Psoas muscle (tissue), 8 donors: Measurements from ENCODE around the gene WTAP. TPM values are rescaled to one million over a fixed set of nuclear protein-coding genes. Genes with fewer than 3 reads are reported as not detected.
A peak's percentile ranks its signal among the peaks of the same experiment; 100 is the strongest.

Experiments
- ATAC-seq, 4 donors: fragments of 200-7000 bp; cut with Tn5 transposase; one replicate each; pipeline ENCODE4 v1.9.1; 2020; ENCODE audit warnings: moderate library complexity in 3 of 4, mild to moderate bottlenecking in 2 of 4
- DNase-seq, 2 donors: peaks; one replicate each; pipeline ENCODE4 v3.0.0-alpha.2; 2020
- H3K27ac ChIP-seq: fragments of 200-600 bp; one replicate; pipeline ENCODE4 v1.8.0; 2022
- H3K27me3 ChIP-seq, 3 donors: fragments of 200-600 bp in 1 of 3; one replicate each; pipeline versions ENCODE4 v1.6.1 to v1.8.0; 2013 to 2022; ENCODE audit warnings: low read length in 2 of 3, mild to moderate bottlenecking in 2 of 3, moderate library complexity in 1 of 3; ENCODE audit not compliant: insufficient read depth in 3 of 3
- H3K36me3 ChIP-seq, 2 donors: fragments of 200-600 bp in 1 of 2; one replicate each; pipeline versions ENCODE4 v1.6.1 to v1.8.0; 2013 to 2022; ENCODE audit warnings: low read depth in 1 of 2, mild to moderate bottlenecking in 1 of 2, moderate library complexity in 1 of 2; ENCODE audit not compliant: insufficient read depth in 1 of 2
- H3K4me1 ChIP-seq: fragments of 200-600 bp; one replicate; pipeline ENCODE4 v1.8.0; 2022
- H3K4me3 ChIP-seq: fragments of 200-600 bp; one replicate; pipeline ENCODE4 v1.8.0; 2022; ENCODE audit warnings: mild to moderate bottlenecking
- H3K9me3 ChIP-seq: fragments of 200-600 bp; one replicate; pipeline ENCODE4 v1.8.0; 2022
- WGBS, 3 donors: extraction: QIAGEN DNeasy Blood & Tissue Kit; methylation state at CpG; one replicate each; pipeline versions ENCODE4 v1.1.6 to v1.1.7; 2013; 5-methylcytosine and 5-hydroxymethylcytosine counted together
- intact Hi-C, 2 donors: fragments of 100-400 bp; cut with DNase I; formaldehyde crosslinking; loops; one replicate each; pipeline versions ENCODE4 v1.11.0 to v1.14.2; 2022
- polyA plus RNA-seq, 3 donors: library from polyadenylated mRNA; stranded (reverse); fragments of 200-250 nt; gene quantifications; one replicate each; pipeline ENCODE4 v1.2.3, GENCODE V29; 2013
- total RNA-seq, 4 donors: library from RNA; stranded (reverse); fragmentation: NEBNext Ultra II Directional in 2 of 4; extraction: Animal tissue kit (Norgen Biotek cat#: 25700) in 2 of 4; gene quantifications; one replicate each; pipeline versions ENCODE4 v1.2.1 to v1.2.4, GENCODE V29; 2021 to 2023
- TF ChIP-seq, protein P1 (sequence below): fragments of 200-600 bp; IDR thresholded peaks from one replicate; pipeline ENCODE4 v1.8.0; 2022; ENCODE audit warnings: antibody characterized with exemption
- donor health status: healthy with polysubstance abuse.
- donor health status: DM: no; HTN: no; CAD: no; lungs with moderate emphysema.
- donor health status: Bipolar disorder and iron deficiency.
- donor health status: healthy.
- donor health status: DM: yes; HTN: yes; CAD: no.
- donor health status: DM: no; HTN: no; CAD: no.
- donor health status: DM: no; HTN: no; CAD: no.
- donor health status: DM: yes; HTN: yes; CAD: no.

WTAP gene
- total and polyA plus RNA-seq, 7 donors, result 51.8 to 284 (median 131) TPM

DNA sequence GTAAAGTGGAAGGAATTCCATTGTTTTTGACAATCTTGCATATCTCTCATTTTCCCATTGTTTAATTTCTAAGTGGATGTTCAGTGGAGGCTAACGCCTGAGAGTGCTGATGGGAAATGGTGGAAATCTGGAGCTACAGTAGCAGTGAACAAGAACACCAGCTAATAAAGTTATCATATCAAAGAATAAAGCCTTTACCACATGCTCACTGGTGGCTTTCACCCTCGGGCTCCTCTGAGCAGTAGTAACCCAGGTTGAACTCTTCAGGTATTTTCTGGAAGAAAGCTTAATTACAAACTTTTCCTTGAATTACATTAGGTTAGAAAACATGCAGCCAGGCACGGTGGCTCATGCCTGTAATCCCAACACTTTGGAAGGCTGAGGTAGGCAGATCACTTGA, 24.1 kb downstream of the WTAP start:
- H3K27ac ChIP-seq, result no peak overlapping the region
- H3K4me3 ChIP-seq, result no peak overlapping the region
- ATAC-seq (no peak), DNase-seq (no peak)
- intact Hi-C loops, result loop anchor here in 1 of 2 donors (5.0 kb wide), 1 partner anchor 64 kb away; no protein-coding TSS in a partner anchor
- peaks cover 17 to 98% of the 10 kb centered on the region in 2 donors for H3K36me3 ChIP-seq
- WGBS, 3 donors, result 70 to 80% (median 77%) methylated on average over 3 of the region's 3 CpGs
- H3K9me3 ChIP-seq, result no peaks in the 10 kb centered on the region
- H3K4me1 ChIP-seq, result no peaks in the 10 kb centered on the region
- TF ChIP-seq, protein P1, sequence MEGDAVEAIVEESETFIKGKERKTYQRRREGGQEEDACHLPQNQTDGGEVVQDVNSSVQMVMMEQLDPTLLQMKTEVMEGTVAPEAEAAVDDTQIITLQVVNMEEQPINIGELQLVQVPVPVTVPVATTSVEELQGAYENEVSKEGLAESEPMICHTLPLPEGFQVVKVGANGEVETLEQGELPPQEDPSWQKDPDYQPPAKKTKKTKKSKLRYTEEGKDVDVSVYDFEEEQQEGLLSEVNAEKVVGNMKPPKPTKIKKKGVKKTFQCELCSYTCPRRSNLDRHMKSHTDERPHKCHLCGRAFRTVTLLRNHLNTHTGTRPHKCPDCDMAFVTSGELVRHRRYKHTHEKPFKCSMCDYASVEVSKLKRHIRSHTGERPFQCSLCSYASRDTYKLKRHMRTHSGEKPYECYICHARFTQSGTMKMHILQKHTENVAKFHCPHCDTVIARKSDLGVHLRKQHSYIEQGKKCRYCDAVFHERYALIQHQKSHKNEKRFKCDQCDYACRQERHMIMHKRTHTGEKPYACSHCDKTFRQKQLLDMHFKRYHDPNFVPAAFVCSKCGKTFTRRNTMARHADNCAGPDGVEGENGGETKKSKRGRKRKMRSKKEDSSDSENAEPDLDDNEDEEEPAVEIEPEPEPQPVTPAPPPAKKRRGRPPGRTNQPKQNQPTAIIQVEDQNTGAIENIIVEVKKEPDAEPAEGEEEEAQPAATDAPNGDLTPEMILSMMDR, result no peak
- no peaks in the 10 kb centered on the region for H3K27me3 ChIP-seq

DNA sequence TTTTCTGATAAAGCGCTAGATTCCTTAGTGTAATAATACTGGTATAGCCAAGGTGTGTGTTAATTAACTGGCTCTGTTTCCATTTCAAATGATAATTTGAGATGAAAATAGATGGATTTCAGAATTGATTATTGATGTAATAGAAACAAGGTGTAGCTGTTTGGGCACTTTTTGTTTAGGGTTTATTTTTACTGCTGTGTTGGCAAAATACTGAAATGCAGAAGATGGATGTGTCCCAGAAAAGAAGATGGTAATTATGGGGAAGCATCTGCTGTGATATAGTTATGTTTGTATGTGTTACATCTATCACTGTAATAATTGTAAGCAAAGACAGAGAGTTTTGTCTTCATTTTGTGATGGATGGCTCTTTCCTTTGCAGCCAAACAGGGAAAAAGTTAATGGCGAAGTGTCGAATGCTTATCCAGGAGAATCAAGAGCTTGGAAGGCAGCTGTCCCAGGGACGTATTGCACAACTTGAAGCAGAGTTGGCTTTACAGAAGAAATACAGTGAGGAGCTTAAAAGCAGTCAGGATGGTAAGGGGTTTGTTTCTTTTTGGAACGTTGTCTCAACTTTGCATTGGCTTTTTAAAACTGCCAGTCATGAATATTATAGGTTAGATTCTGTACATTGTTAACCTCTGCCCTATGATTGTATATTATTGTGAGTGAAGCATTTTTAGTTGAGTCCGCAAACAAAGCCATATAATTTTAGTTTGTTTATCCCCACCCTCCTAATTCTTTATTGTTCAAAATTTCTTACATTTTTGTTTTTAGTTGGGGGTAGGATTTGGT, 26.0 kb downstream of the WTAP start:
- peaks cover 14 to 98% of the 10 kb centered on the region in 2 donors for H3K36me3 ChIP-seq
- ATAC-seq (peak in 2 of 4 donors; percentile 39 to 41), DNase-seq (no peak)
- no peak overlapping the region for H3K4me3 ChIP-seq
- WGBS, 3 donors, result 62 to 82% (median 63%) methylated on average over 6 of the region's 6 CpGs
- intact Hi-C loops, result loop anchor here in 1 of 2 donors (5.0 kb wide), 1 partner anchor 66 kb away; no protein-coding TSS in a partner anchor
- no peaks in the 10 kb centered on the region for H3K9me3 ChIP-seq
- H3K27me3 ChIP-seq, result no peaks in the 10 kb centered on the region
- H3K4me1 ChIP-seq, result no peaks in the 10 kb centered on the region
- TF ChIP-seq, protein P1, result no peak
- peak overlapping the region; percentile 2 for H3K27ac ChIP-seq

DNA sequence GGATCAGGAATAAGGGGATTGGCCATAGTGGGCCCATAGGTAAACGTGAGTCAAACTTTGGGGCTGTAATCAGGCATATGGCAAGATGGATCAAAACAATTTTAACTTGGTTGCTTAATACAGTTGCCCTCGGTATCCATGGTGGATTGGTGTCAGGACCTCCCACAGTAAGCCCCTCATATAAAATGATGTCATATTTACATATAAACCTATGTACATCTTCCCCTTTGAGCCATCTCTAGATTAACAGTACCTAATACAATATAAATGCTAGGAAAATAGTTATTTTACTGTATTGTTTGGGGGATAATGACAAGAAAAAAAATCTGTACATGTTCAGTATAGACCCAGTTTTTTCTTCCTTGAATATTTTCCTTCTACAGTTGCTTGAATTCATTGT, 27.1 kb downstream of the WTAP start:
- no peak overlapping the region for H3K27ac ChIP-seq
- no peak for ATAC-seq
- no peak for DNase-seq
- H3K36me3 ChIP-seq, result peaks cover 14 to 94% of the 10 kb centered on the region in 2 donors
- TF ChIP-seq, protein P1, result no peak
- H3K27me3 ChIP-seq, result no peaks in the 10 kb centered on the region
- H3K4me1 ChIP-seq, result no peaks in the 10 kb centered on the region
- intact Hi-C loops, result loop anchor here in 1 of 2 donors (5.0 kb wide), 1 partner anchor 67 kb away; no protein-coding TSS in a partner anchor
- H3K9me3 ChIP-seq, result no peaks in the 10 kb centered on the region
- H3K4me3 ChIP-seq, result no peak overlapping the region
- WGBS, 3 donors, result 80 to 86% (median 80%) methylated on average over 2 of the region's 2 CpGs

DNA sequence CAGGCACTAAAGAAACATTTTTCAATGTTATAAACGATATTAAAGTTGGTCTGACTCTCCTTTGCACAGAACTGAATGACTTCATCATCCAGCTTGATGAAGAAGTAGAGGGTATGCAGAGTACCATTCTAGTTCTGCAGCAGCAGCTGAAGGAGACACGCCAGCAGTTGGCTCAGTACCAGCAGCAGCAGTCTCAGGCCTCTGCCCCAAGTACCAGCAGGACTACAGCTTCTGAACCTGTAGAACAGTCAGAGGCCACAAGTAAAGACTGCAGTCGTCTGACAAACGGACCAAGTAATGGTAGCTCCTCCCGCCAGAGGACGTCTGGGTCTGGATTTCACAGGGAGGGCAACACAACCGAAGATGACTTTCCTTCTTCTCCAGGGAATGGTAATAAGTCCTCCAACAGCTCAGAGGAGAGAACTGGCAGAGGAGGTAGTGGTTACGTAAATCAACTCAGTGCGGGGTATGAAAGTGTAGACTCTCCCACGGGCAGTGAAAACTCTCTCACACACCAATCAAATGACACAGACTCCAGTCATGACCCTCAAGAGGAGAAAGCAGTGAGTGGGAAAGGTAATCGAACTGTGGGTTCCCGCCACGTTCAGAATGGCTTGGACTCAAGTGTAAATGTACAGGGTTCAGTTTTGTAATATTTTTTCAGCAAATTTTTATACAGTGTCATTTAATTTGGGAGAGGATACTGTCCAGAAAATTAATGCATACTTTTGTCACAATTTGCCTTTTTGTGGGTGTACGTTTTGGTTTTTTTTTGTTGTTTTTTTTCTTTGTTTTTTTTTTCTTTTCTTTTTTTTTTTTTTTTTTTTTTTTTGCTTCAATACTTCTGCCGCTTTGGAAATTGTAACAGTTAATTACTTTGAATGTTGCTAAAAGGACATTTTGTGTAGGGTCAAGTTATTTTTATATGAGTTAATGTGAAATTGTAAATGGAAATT, 27.9 kb downstream of the WTAP start:
- Histone ChIP-seq H3K4me1 (peaks cover 3% of the 10 kb centered on the region), H3K9me3 (no peaks in the 10 kb centered on the region), H3K4me3 (no peak overlapping the region), H3K27me3 (no peaks in the 10 kb centered on the region), H3K36me3 (peaks cover 14 to 92% of the 10 kb centered on the region in 2 donors), H3K27ac (no peak overlapping the region)
- intact Hi-C loops, result loop anchor here in 1 of 2 donors (5.0 kb wide), 1 partner anchor 68 kb away; no protein-coding TSS in a partner anchor
- DNase-seq, result no peak
- WGBS, 3 donors, result 54 to 69% (median 55%) methylated on average over 15 of the region's 15 CpGs
- ATAC-seq, result peak; percentile 23 to 42 (median 35)
- TF ChIP-seq, protein P1, result no peak
